ENCODE data around the gene MRPS11. TPM values are rescaled to one million over a fixed set of nuclear protein-coding genes. Genes with fewer than 3 reads are reported as not detected.
"Not testable (repeated sequence)": the region's sequence is repeated elsewhere in the genome, so short reads cannot be mapped to it uniquely, and the experiment has no call there.

Gene MRPS11
- total RNA-seq, 1 donor from 2014 or later: 58.9 TPM

- no peak for TF ChIP-seq CTCF (IDR thresholded peaks at IDR 0.05; ENCODE audit: partially characterized antibody, unreplicated experiment)
- Mint-ChIP-seq H3K9me3 (ENCODE audit: unreplicated experiment) (peaks cover 11% of the 10 kb centered on the region), H3K27ac (ENCODE audit: unreplicated experiment) (peak overlapping the region; percentile 98), H3K4me3 (ENCODE audit: unreplicated experiment) (peak overlapping the region; percentile 97), H3K36me3 (ENCODE audit: unreplicated experiment) (no peaks in the 10 kb centered on the region), H3K27me3 (ENCODE audit: unreplicated experiment) (peaks cover 5% of the 10 kb centered on the region), H3K4me1 (ENCODE audit: low read depth, unreplicated experiment) (peaks cover 14% of the 10 kb centered on the region)
- DNase-seq: no peak
Measured at GRCh38 chr15:88467935-88468528, 524 bp downstream of the MRPS11 start.

DNA sequence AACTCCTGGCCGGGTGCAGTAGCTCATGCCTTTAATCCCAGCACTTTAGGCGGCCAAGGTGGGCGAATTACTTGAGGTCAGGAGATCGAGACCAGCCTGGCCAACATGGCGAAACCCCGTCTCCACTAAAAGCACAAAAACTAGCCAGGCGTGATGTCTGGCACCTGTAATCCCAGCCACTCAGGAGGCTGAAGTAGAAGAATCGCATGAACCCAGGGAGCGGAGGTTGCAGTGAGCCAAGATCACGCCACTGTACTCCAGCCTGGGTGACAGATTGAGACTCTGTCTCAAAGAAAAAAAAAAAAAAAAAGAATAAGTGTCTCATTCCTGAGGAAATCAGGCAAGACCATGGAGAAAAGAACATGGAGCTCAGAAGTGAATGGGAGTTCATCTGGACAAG, 1.2 kb downstream of the MRPS11 start:
- not testable (repeated sequence) for H3K36me3 Mint-ChIP-seq (ENCODE audit: unreplicated experiment); DNase-seq; H3K27me3 Mint-ChIP-seq (ENCODE audit: unreplicated experiment)
- Mint-ChIP-seq H3K27ac (ENCODE audit: unreplicated experiment) (peak overlapping the region; percentile 98), H3K4me3 (ENCODE audit: unreplicated experiment) (peak overlapping the region; percentile 97), H3K4me1 (ENCODE audit: low read depth, unreplicated experiment) (peaks cover 14% of the 10 kb centered on the region), H3K9me3 (ENCODE audit: unreplicated experiment) (peaks cover 11% of the 10 kb centered on the region)

- Mint-ChIP-seq H3K4me1 (ENCODE audit: low read depth, unreplicated experiment) (peaks cover 14% of the 10 kb centered on the region), H3K27me3 (ENCODE audit: unreplicated experiment) (peaks cover 5% of the 10 kb centered on the region), H3K36me3 (ENCODE audit: unreplicated experiment) (no peaks in the 10 kb centered on the region), H3K9me3 (ENCODE audit: unreplicated experiment) (peaks cover 11% of the 10 kb centered on the region), H3K4me3 (ENCODE audit: unreplicated experiment) (no peak overlapping the region), H3K27ac (ENCODE audit: unreplicated experiment) (no peak overlapping the region)
- no peak for DNase-seq
- no peak for TF ChIP-seq CTCF (IDR thresholded peaks at IDR 0.05; ENCODE audit: partially characterized antibody, unreplicated experiment)
Measured at GRCh38 chr15:88469321-88469720, 1.8 kb downstream of the MRPS11 start.

- H3K4me1 Mint-ChIP-seq (ENCODE audit: low read depth, unreplicated experiment): peaks cover 14% of the 10 kb centered on the region
- TF ChIP-seq CTCF (IDR thresholded peaks at IDR 0.05; ENCODE audit: partially characterized antibody, unreplicated experiment): peak; percentile 49
- no peaks in the 10 kb centered on the region for H3K36me3 Mint-ChIP-seq (ENCODE audit: unreplicated experiment)
- DNase-seq: no peak
- H3K27me3 Mint-ChIP-seq (ENCODE audit: unreplicated experiment): peaks cover 5% of the 10 kb centered on the region
- no peak overlapping the region for H3K4me3 Mint-ChIP-seq (ENCODE audit: unreplicated experiment)
- H3K27ac Mint-ChIP-seq (ENCODE audit: unreplicated experiment): no peak overlapping the region
- peaks cover 11% of the 10 kb centered on the region for H3K9me3 Mint-ChIP-seq (ENCODE audit: unreplicated experiment)
Measured at GRCh38 chr15:88470625-88471372, 3.3 kb downstream of the MRPS11 start.

- H3K9me3 Mint-ChIP-seq (ENCODE audit: unreplicated experiment): peaks cover 9% of the 10 kb centered on the region
- H3K27me3 Mint-ChIP-seq (ENCODE audit: unreplicated experiment): peaks cover 3% of the 10 kb centered on the region
- no peak for TF ChIP-seq CTCF (IDR thresholded peaks at IDR 0.05; ENCODE audit: partially characterized antibody, unreplicated experiment)
- no peak overlapping the region for H3K27ac Mint-ChIP-seq (ENCODE audit: unreplicated experiment)
- H3K4me3 Mint-ChIP-seq (ENCODE audit: unreplicated experiment): peak overlapping the region; percentile 5
- peaks cover 17% of the 10 kb centered on the region for H3K4me1 Mint-ChIP-seq (ENCODE audit: low read depth, unreplicated experiment)
- no peaks in the 10 kb centered on the region for H3K36me3 Mint-ChIP-seq (ENCODE audit: unreplicated experiment)
- DNase-seq: no peak
Measured at GRCh38 chr15:88472225-88472624, 4.7 kb downstream of the MRPS11 start.

GRCh38 chr15:88473661-88474293, 6.3 kb downstream of the MRPS11 start:
- H3K4me1 Mint-ChIP-seq (ENCODE audit: low read depth, unreplicated experiment): peaks cover 15% of the 10 kb centered on the region
- H3K9me3 Mint-ChIP-seq (ENCODE audit: unreplicated experiment); H3K27ac Mint-ChIP-seq (ENCODE audit: unreplicated experiment); H3K36me3 Mint-ChIP-seq (ENCODE audit: unreplicated experiment); H3K4me3 Mint-ChIP-seq (ENCODE audit: unreplicated experiment); DNase-seq; H3K27me3 Mint-ChIP-seq (ENCODE audit: unreplicated experiment): not testable (repeated sequence)

Measured in glutamatergic neuron (in vitro differentiated cells).